A549 (cell line): ENCODE results near the gene COL13A1.

Experiments used
- CBX2 ChIP-seq: fragments of 200-600 bp; sonication (generic); IDR thresholded peaks from 2 replicates; pipeline ENCODE4 v1.6.1; 2016; ENCODE audit warnings: low read depth, mild to moderate bottlenecking, borderline replicate concordance
- EP300 ChIP-seq, 2 experiments: fragments of >200 bp; sonication (Bioruptor Twin); formaldehyde crosslinking; IDR thresholded peaks; 2 replicates in 1 of 2; 3 replicates in 1 of 2; pipeline ENCODE4 v1.6.1; 2016 to 2017
- POLR2A ChIP-seq: IDR thresholded peaks from 2 replicates; pipeline ENCODE4 v1.6.1; 2012; ENCODE audit warnings: mild to moderate bottlenecking, low read length
- RAD21 ChIP-seq, 2 experiments: fragments of >200 bp in 1 of 2; sonication (Bioruptor Twin) in 1 of 2; formaldehyde crosslinking in 1 of 2; IDR thresholded peaks in 1 of 2; conservative IDR thresholded peaks in 1 of 2; 2 replicates in 1 of 2; 3 replicates in 1 of 2; pipeline ENCODE4 v1.6.1; 2012 to 2018; ENCODE audit warnings: inconsistent platforms in 1 of 2
- SMC3 ChIP-seq: fragments of >200 bp; sonication (Bioruptor Twin); formaldehyde crosslinking; IDR thresholded peaks from 3 replicates; pipeline ENCODE4 v1.6.1; 2018; ENCODE audit warnings: inconsistent platforms
- TP53 ChIP-seq: fragments of 250-450 bp; sonication (Bioruptor Pico); IDR thresholded peaks from 2 replicates; pipeline ENCODE4 v1.5.0; 2021; ENCODE audit warnings: mild to moderate bottlenecking, moderate library complexity
- ZSCAN20 ChIP-seq: fragments of 250-450 bp; sonication (Bioruptor Pico); IDR thresholded peaks from 2 replicates; pipeline ENCODE4 v1.8.0; 2022; ENCODE audit warnings: mild to moderate bottlenecking, moderate library complexity
- TF ChIP-seq, protein P1 (sequence below): fragments of >200 bp; sonication (Bioruptor Twin); formaldehyde crosslinking; IDR thresholded peaks from 3 replicates; pipeline ENCODE4 v1.5.1; 2016
- TF ChIP-seq, protein P2 (sequence below): fragments of 200-600 bp; sonication (generic); IDR thresholded peaks from 2 replicates; pipeline ENCODE4 v1.6.1; 2016; ENCODE audit warnings: antibody characterized with exemption, mild to moderate bottlenecking, moderate library complexity

- TF ChIP-seq, protein P1, sequence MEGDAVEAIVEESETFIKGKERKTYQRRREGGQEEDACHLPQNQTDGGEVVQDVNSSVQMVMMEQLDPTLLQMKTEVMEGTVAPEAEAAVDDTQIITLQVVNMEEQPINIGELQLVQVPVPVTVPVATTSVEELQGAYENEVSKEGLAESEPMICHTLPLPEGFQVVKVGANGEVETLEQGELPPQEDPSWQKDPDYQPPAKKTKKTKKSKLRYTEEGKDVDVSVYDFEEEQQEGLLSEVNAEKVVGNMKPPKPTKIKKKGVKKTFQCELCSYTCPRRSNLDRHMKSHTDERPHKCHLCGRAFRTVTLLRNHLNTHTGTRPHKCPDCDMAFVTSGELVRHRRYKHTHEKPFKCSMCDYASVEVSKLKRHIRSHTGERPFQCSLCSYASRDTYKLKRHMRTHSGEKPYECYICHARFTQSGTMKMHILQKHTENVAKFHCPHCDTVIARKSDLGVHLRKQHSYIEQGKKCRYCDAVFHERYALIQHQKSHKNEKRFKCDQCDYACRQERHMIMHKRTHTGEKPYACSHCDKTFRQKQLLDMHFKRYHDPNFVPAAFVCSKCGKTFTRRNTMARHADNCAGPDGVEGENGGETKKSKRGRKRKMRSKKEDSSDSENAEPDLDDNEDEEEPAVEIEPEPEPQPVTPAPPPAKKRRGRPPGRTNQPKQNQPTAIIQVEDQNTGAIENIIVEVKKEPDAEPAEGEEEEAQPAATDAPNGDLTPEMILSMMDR, result no peak
- TF ChIP-seq EP300 (IDR thresholded peaks at IDR 0.05) (no peak), CBX2 (no peak), RAD21 (conservative IDR thresholded peaks at IDR 0.05 in 1 of 2, IDR thresholded peaks at IDR 0.05 in 1 of 2) (no peak), SMC3 (no peak), TP53 (CRISPR knock-in tag) (no peak), POLR2A (no peak), ZSCAN20 (no peak)
- TF ChIP-seq, protein P2, sequence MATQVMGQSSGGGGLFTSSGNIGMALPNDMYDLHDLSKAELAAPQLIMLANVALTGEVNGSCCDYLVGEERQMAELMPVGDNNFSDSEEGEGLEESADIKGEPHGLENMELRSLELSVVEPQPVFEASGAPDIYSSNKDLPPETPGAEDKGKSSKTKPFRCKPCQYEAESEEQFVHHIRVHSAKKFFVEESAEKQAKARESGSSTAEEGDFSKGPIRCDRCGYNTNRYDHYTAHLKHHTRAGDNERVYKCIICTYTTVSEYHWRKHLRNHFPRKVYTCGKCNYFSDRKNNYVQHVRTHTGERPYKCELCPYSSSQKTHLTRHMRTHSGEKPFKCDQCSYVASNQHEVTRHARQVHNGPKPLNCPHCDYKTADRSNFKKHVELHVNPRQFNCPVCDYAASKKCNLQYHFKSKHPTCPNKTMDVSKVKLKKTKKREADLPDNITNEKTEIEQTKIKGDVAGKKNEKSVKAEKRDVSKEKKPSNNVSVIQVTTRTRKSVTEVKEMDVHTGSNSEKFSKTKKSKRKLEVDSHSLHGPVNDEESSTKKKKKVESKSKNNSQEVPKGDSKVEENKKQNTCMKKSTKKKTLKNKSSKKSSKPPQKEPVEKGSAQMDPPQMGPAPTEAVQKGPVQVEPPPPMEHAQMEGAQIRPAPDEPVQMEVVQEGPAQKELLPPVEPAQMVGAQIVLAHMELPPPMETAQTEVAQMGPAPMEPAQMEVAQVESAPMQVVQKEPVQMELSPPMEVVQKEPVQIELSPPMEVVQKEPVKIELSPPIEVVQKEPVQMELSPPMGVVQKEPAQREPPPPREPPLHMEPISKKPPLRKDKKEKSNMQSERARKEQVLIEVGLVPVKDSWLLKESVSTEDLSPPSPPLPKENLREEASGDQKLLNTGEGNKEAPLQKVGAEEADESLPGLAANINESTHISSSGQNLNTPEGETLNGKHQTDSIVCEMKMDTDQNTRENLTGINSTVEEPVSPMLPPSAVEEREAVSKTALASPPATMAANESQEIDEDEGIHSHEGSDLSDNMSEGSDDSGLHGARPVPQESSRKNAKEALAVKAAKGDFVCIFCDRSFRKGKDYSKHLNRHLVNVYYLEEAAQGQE, result no peak
Measured at GRCh38 chr10:69820817-69821216, 19.1 kb downstream of the COL13A1 start.
